Ureter (tissue), 1 donor: ENCODE data around the gene ITGBL1. TPM values are rescaled to one million over a fixed set of nuclear protein-coding genes. Genes with fewer than 3 reads are reported as not detected.
"Not testable (repeated sequence)": the region's sequence is repeated elsewhere in the genome, so short reads cannot be mapped to it uniquely, and the experiment has no call there.

Experiments
- DNase-seq: peaks from one replicate; pipeline ENCODE4 v3.0.0-alpha.2; 2020; ENCODE audit warnings: low spot score
- total RNA-seq: library from RNA; stranded (reverse); gene quantifications from one replicate; pipeline ENCODE4 v1.2.4, GENCODE V29; 2023
- donor health status: DM: yes; HTN: yes; CAD: no.

ITGBL1 gene
- total RNA-seq, 1 donor from 2014 or later: 1.9 TPM

DNA sequence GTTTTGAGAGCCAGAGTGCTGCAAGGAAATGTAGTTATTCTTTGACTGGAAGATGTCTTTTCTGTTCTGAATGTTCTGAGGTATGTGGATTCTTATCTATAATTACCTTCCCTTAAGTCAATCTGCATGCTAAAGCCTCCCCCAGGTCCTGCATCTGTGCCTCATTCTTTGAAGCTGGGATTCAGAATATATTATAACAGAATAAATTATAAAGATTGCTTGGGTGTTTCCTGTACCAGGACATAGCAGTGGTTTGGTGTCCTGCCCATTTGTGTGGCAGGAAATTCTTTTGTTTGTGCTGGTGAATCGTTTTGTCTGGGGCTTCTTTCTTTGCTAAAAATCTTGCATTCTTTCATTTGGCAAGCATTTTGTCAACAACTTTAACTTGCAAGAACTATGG, 60.2 kb downstream of the ITGBL1 start:
- DNase-seq: no peak

DNA sequence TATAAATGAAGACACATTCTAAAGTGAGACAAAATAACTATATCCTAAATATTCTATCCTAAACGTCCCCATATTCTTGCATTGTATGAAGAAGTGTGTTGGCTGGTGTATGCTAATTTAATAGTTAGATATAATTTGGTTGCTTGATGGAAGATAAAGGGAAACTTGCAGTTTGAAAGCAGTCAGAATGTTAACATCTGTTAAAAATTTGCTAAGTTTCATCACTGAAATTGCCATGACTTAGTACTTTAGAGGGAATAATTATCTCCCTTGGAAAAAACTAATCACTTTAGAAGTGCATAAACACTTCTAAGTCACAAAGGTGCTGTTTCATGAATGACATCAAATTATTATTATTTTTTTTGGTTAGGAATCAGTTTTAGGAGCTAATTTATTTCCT, 61.6 kb downstream of the ITGBL1 start:
- no peak for DNase-seq

DNA sequence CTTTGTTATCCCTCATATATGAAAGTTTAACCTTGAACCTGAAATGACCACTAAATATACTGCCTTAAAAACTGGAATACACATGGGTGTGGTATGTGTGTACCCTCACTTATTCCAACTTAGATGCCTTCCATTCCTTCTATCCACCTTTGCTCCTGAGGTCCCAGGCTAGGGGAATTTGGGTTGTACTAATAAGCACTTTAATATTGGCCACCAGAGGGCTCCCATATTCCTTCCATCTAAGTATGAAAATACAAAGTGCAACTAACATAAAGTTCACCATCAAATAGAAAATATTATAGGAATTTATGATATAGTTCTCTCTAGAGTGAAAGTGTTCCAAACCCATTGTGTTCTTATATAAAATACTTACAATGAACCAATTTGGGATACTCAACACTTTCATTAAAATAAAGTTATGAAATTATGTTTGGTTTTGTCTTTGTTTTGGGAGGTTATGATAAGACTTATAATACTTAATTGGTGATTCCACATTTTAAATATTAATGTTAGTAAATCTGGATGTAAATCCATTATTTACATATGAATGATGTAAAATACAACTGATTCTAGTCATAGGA, 62.3 kb downstream of the ITGBL1 start:
- no peak for DNase-seq

DNA sequence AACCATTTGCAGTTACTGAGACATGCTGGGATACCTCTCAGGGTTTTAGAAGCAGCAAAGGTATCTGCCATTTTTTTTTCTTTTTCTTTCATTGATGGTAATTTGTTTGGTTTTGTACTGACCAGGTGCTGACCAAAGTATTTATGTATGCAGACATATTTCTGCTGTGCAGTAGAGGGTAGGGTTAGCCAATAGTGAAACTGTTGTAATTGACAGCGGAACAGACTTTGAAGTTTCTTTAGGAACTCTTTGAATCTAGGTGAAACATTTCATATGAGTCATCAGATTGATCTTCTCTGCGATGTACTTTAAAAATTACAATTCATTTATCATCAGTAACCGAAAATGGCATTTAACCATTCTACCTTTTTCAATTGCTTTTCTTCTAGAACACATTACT, 63.0 kb downstream of the ITGBL1 start:
- no peak for DNase-seq

DNA sequence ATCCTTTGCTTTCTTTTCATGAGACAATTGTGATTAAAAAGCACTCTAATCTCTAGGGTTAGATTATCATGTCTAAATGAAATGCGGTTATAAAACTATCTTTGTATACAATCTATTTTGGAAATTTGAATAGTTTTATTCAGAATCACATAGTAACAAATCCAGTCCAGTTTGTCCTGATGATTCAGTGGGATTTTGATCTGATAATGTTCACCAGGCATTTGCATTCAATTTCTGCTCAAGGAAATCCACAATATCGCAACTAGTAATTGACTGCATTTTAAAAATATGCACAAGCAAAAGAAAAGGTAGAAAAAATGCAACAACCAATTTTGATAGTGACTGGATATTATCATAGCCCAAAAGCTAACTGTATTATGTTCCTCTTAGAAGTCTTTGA, 63.8 kb downstream of the ITGBL1 start:
- DNase-seq: no peak

DNA sequence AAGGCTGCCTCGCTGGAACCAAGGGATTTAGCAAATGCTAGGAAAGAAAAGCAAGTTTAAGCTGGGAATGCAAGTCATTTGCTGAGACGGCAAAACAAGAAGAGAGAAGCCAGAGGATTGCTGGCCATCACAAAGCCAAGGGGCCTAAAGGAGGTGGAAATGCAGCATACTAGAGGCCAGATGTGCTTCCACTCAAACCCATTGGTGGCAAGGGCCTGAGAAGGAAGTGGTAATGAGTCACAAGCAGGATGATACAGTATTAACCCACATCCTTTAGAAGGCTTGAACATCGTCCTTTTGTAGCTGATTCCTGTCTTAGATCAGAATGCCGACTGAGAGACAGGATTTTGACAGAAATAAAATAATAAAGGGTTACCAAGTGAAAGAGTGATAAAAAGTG, 68.2 kb downstream of the ITGBL1 start:
- no peak for DNase-seq

DNA sequence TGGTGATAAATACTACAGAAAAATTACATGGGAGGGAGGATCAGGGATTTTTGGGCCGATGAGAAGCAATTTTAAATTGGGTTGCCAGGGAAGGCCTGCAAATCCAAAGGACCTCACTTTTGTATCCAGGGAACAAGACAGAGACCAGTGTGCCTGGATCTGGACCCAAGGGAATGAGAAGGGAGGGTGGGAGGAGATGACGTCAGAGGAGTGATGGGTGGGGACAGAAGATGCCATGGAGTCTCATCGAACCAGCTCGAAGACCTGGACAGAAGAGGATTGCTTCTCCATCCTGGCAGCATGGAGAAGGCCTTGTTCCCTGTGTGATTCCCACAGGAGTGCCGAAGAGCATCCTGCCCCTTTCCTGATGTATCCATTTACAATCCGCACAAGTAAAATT, 68.9 kb downstream of the ITGBL1 start:
- DNase-seq: no peak

DNA sequence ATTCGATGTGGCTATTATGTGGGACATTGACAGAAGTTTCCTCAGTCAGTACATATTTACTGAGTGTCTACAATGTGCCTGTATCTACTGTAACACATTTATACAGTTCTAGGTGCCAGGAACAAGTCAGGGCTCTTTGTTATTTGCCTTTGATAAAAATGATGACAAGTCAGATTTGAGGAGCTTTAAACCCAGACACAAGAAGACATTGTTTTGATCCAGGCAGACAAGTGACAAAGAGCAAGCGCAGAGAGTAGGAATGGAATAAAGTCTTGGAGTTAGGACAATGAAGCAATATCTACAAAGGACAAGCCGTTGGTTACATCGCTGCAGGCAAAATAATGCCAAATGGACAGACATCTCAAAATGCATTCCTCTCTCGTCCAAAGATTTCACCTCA, 70.1 kb downstream of the ITGBL1 start:
- DNase-seq: no peak

DNA sequence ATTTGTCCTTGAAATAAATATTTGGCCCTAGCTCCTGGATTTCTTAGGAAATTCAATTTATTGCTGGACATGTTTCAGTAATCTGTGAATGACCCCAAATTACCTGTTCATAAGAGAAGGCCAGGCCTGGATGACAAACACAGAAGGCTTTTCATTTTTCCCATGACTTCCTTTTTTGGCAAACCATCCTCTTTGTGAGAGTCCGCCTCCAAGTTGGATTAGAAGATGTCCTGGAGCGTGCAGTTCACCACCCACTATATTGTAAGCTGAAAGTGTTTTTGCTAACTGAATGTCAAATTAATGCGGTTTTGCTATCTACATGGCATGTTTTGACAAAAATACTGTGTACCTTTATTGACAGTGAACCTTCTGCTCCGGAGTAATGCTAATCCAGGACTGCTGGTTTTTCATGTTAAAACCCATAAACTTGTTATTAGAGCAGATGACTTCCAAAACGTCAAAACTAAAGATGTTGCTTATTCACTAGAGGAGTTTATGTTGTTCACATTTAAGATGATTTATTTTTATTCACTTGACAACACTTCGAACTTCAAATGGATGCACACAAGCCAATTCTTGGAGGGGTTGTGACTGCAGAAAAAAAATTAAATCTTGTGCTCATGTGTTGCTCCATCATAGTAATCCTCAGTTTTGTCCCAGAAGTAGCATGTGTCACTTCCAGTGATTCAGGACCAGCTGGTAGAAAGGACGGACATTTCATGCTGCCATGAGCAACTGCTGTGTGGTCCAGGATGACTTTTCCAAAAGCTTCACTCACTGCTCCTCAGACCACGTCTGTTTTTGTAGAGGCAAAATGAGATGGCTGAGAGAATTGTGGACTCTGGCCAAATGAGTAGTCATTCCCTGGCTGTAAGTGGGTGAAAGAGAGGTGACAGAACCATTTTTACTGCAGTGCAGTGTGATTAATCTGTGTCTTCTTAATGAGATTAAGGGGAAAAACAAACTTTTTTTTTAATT, 71.0 kb downstream of the ITGBL1 start:
- DNase-seq: no peak

DNA sequence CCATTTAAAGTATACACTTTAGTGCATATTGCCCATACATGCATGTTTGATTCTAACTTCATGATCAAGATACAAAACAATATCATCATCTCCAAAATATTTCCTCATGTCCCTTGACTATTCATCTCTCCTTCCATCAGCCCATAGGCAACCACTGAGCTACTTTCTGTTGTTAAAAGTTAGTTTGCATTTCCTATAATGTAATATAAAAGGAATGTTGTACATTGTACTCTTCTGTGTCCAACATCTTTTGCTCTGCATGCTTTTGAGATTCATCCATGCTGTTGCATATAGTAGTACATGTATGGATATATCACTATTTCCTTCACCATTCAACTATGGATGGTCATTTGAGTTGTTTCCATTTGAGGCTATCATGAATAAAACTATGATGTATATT, 74.7 kb downstream of the ITGBL1 start:
- no peak for DNase-seq

DNA sequence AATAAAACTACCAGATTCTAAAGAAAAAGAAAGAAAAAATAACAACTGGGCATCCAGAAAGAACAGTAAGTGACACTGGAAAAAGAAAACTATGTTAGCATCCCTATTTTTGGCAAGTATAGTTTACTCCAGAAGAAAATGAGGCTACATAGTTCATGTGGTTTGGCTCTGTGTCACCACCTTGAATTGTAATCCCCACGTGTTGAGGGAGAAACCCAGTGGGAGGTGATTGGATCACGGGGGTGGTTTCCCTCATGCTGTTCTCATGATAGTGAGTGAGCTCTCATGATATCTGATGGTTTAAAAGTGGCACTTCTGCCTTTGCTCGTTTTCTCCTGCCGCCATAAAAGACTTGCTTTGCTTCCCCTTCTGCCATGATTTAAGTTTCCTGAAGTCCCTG, 76.9 kb downstream of the ITGBL1 start:
- DNase-seq: no peak

DNA sequence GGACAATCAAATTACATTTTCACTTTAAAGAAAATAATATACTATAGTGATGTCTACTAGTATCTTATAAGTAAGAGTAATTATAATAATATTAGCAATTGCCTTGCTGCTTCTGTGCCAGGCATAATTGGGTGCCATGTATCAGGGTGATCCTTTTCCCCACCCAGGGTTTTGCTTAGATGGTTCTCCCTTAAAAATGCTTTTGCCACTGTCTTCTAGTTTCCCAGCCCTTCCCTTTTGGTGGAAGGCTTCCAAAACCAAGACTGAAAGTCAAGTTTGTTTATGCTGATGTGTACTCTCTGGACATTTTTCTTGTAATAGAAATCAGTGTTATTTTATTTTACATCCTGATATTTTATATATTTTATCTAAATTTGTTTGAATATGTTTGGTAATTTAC, 77.8 kb downstream of the ITGBL1 start:
- no peak for DNase-seq

DNA sequence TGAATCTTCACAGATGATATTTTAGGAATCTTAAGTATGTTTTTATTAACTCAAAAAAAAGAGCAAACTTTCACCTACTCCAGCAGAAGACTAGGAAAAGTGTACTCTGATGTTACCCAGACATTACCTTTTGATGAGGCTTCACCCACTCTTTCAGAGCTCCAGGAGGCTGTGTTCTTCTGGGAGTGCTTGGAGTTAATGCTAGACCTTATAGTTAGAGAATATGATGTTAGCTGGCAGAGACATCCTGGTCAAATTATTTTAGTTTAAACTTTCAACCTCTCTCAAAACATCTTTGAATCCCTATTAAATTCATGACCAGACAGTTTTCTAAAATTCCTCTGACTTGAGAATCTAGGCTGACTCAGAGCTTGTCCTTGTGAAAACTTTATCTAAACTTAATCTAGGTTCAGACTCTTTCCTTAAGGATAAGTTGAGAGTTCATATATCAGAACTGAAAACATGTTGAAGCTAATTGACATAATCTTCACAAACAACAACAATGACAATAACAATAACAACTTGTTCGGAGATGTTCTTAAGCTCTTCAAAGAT, 82.8 kb downstream of the ITGBL1 start:
- no peak for DNase-seq

DNA sequence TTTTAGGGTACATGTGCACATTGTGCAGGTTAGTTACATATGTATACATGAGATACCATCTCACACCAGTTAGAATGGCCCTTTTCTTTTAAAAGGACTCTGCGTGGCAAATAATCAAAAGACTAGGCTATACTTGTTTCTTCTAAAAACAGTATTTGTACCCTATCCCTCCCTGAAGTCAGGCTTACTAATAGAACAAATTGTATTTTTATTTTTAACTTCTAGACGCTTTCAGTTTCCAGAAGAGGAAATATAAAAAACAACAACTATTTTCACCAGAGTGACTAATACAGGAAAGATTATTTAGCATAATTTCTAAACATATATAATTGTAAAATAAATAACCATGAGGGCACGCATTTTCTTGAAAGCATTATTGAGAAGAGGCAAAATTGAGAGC, 83.6 kb downstream of the ITGBL1 start:
- no peak for DNase-seq

DNA sequence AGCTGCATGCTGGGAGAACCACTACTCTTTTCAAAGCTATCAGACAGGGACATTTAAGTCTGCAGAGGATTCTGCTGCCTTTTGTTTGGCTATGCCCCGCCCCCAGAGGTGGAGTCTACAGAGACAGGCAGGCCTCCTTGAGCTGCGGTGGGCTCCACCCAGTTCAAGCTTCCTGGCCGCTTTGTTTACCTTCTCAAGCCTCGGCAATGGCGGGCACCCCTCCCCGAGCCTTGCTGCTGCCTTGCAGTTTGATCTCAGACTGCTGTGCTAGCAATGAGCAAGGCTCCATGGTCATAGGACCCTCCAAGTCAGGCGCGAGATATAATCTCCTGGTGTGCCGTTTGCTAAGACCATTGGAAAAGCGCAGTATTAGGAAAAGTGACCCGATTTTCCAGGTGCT, 92.1 kb downstream of the ITGBL1 start:
- DNase-seq: not testable (repeated sequence)

DNA sequence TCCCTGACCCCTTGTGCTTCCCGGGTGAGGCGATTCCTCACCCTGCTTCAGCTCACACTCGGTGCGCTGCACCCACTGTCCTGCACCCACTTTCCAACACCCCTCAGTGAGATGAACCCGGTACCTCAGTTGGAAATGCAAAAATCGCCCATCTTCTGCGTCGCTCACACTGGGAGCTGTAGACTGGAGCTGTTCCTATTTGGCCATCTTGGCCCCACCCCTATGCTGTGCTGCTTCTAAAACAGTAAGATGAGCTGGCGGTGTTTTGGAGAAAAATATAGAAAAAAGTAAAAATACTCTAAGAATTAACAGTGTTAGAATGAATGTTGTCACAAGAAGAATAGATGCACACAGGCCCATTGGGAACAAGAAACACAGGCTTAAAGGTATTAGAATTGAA, 92.5 kb downstream of the ITGBL1 start:
- no peak for DNase-seq

DNA sequence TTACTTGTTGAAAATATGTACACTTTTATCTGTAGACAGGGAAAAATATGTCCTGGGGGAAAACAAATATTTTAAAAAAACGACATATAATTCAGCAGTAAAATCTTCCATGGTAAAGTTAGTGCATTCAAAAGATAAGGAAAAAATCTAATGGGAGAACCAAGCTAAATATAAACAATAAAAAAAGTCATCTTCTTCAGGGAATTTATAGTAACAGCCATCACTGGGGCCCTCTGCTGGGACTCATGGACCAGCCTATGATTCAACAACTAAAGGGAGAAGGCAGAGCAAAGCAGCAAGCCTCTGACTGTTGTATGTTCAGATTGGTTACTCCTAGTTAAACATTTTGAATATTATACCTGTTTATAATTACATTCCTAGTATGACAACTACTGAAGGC, 93.0 kb downstream of the ITGBL1 start:
- DNase-seq: no peak

DNA sequence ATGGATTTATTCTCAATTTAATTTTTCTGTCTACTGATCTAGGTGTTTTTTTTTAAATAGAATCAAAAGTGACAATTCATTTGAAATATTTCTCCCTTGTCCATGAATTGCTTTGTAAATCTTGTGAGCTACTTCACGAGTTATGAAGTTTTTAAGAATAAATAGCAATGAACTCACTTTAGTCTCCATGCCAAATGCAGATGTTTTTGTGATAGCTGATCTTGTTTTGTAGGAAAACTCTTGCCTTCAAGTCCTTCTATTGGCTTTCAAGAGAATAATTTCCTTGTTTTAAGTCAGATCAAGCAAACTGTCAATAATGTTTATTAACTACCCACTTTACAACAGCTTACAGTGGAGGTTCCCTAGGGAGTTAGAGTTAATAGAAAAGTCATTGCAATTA, 99.8 kb downstream of the ITGBL1 start:
- no peak for DNase-seq

DNA sequence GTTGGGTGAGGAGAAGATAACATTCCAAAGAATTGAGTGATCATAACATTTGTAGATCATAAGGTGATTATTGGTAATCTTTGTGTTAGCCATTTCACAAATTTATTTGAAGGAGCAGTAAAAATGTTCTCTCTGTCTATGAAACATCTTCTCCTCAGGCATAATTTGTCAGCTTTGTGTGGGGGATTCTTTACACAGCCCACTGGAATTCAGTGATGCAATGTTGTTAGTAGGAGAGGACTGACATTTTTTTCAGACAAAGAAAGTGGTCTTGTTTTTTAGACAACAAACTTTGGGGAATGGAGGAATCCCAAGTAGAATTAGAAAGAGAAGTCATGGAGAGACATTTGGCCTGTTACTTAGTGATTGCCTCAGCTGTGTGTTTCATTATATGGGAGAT, 100.3 kb downstream of the ITGBL1 start:
- DNase-seq: no peak

DNA sequence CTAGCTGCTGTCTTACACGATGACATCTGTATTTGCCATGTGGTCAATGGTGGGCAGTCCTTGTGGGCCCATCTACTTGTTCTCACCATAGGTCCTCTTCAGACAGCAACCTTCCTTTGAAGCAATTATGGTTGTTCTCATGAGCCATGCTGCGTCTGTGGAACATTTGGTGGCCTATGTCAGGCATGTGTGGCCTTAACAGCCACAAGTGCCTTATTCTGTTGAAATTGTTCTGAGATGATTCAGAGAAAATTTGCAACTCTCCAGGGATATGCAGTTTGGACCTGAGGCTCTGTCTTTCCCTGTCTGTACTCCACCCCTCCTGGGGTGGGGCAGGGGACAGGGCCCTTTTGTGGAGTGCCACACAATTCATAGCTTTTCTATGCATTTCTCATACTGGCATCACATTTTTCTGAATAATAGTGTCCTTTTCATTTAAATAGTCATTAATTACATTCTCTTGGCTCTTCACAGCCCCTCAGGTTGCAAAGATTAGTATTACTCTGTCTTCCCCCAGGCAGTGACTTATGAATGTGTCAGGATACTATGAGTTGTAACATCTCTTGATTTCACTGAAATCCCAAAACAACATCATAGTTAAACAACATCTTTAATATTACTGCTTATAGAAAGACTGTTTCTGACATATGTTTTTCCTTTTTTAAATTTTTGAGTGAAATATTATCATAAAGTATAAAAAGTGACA, 102.1 kb downstream of the ITGBL1 start:
- no peak for DNase-seq

DNA sequence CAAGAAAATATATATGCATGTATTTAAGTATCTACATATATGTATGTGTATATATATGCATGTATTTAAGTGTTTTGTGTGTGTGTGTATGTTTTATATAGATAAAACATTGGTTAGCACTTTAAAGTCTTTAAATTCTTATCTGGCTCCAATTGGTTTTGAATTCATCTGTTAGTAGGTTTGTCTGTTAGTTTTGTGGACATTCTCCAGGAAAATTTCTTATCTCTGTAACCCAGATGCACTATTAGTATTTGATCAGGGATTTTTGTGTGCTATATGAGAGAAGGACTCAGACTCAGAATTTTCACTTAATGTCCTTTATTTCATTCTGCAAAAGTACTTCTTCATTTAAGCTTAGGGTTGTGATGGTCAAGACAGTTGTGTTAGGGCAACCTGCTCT, 103.1 kb downstream of the ITGBL1 start:
- no peak for DNase-seq

DNA sequence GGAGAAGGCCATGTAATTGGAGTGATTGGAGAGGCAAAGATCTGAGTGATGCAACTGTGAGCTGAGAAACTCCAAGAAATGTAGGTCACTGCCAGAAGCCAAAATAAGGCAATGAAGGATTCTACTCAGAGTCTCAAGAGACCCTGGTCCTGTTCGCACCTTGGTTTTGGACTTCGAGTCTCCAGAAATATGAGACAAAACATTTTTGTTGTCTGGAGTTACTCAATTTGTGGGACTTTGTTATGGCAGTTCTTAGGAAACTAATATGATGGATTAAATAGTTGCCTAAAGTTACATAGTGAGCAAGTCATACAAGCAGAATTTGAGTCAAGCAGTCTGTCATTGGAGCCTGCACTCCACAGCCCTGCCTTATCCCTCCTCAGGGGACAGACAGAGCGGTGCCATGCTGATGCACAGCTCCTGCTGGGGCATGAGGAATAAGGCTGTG, 104.2 kb downstream of the ITGBL1 start:
- no peak for DNase-seq
